HL-60 (cell line): ENCODE measurements around the gene EME2.

Experiments
- POLR2AphosphoS5 ChIP-seq: IDR thresholded peaks from 2 replicates; pipeline ENCODE4 v1.6.1; 2012; ENCODE audit warnings: low read depth
- TF ChIP-seq, protein P1 (sequence below): IDR thresholded peaks from one replicate; pipeline ENCODE4 v1.5.1; 2011; ENCODE audit warnings: low read length, control low read depth, inconsistent platforms; ENCODE audit not compliant: insufficient read depth
- TF ChIP-seq, protein P2 (sequence below): IDR thresholded peaks from 2 replicates; pipeline ENCODE4 v1.6.1; 2012; ENCODE audit warnings: low read depth; ENCODE audit not compliant: insufficient replicate concordance

GRCh38 chr16:1800701-1801100 lies 28.1 kb downstream of the EME2 start:
- TF ChIP-seq, protein P1, sequence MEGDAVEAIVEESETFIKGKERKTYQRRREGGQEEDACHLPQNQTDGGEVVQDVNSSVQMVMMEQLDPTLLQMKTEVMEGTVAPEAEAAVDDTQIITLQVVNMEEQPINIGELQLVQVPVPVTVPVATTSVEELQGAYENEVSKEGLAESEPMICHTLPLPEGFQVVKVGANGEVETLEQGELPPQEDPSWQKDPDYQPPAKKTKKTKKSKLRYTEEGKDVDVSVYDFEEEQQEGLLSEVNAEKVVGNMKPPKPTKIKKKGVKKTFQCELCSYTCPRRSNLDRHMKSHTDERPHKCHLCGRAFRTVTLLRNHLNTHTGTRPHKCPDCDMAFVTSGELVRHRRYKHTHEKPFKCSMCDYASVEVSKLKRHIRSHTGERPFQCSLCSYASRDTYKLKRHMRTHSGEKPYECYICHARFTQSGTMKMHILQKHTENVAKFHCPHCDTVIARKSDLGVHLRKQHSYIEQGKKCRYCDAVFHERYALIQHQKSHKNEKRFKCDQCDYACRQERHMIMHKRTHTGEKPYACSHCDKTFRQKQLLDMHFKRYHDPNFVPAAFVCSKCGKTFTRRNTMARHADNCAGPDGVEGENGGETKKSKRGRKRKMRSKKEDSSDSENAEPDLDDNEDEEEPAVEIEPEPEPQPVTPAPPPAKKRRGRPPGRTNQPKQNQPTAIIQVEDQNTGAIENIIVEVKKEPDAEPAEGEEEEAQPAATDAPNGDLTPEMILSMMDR: no peak
- TF ChIP-seq, protein P2, sequence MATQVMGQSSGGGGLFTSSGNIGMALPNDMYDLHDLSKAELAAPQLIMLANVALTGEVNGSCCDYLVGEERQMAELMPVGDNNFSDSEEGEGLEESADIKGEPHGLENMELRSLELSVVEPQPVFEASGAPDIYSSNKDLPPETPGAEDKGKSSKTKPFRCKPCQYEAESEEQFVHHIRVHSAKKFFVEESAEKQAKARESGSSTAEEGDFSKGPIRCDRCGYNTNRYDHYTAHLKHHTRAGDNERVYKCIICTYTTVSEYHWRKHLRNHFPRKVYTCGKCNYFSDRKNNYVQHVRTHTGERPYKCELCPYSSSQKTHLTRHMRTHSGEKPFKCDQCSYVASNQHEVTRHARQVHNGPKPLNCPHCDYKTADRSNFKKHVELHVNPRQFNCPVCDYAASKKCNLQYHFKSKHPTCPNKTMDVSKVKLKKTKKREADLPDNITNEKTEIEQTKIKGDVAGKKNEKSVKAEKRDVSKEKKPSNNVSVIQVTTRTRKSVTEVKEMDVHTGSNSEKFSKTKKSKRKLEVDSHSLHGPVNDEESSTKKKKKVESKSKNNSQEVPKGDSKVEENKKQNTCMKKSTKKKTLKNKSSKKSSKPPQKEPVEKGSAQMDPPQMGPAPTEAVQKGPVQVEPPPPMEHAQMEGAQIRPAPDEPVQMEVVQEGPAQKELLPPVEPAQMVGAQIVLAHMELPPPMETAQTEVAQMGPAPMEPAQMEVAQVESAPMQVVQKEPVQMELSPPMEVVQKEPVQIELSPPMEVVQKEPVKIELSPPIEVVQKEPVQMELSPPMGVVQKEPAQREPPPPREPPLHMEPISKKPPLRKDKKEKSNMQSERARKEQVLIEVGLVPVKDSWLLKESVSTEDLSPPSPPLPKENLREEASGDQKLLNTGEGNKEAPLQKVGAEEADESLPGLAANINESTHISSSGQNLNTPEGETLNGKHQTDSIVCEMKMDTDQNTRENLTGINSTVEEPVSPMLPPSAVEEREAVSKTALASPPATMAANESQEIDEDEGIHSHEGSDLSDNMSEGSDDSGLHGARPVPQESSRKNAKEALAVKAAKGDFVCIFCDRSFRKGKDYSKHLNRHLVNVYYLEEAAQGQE: no peak
- TF ChIP-seq POLR2AphosphoS5: no peak
